NOMO-1 treated with dmso at 0.1 percent for 144 hours (cell line): ENCODE results near the gene SEC24A.
"Not testable (repeated sequence)": the region's sequence is repeated elsewhere in the genome, so short reads cannot be mapped to it uniquely, and the experiment has no call there.

ENCODE experiments used
- DNase-seq: peaks from one replicate; lab custom pipeline; 2025; ENCODE audit not compliant: unreplicated experiment; lab: John Stamatoyannopoulos, UW

The SEC24A gene

DNA sequence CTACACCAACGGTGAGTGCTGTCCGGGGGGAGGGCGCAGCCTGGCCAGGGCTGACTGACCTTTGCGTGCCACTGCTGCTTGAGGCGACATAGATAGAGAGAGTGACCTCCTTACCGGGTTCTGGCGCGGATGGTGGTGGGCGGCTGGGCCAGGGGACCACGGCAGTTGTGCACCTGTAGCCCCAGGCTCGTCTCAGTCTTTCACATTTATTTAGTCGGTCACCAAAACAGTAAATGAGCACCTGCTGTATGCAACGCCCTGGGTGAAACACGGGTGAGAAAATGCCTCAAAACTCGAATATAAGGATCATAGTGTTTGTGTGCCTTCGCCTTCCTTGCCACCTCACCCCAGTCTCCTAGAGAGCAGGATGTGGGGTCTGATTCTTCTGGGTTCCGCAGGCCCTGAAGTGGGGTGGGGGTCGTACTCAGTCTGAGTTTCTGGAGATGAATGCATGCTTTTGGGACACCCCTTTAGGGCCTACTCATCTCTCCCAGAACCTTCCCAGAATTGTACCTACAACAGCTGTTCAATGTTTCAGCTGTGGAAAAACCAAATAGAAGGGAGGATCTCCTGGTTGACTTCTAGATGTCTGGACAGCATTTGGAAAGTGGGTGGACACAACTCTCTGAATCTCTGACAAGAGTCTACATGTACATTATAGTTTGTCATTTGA, 714 bp downstream of the SEC24A start:
- DNase-seq = no peak

DNA sequence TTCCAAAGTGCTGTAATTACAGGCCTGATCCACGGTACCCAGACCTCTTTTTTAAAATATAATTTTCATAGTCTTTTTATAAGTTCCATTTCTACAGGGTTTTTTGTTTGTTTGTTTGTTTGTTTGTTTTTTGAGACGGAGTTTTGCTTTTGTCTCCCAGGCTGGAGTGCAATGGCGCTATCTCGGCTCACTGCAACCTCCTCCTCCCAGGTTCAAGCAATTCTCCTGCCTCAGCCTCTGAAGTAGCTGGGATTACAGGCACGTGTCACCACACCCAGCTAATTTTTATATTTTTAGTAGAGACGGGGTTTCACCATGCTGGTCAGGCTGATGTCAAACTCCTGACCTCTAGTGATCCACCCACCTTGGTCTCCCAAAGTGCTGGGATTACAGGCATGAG, 2.1 kb downstream of the SEC24A start:
- DNase-seq = not testable (repeated sequence)

DNA sequence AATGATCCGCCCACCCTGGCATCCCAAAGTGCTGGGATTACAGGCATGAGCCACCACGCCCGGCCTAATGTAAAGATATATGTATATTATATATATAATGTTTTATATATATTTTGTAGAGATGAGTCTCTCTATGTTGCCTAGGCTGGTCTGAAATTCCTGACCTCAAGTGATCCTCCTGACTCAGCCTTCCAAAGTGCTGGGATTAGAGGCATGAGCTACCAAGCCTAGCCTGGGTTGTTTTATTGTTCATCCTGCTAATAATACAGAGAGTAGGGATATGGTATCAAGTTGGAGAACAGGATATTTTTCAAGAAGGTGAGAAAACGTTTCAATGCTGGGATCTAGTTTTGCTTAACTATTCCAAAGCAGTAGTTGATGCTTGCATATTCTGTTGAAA, 2.9 kb downstream of the SEC24A start:
- DNase-seq = no peak

DNA sequence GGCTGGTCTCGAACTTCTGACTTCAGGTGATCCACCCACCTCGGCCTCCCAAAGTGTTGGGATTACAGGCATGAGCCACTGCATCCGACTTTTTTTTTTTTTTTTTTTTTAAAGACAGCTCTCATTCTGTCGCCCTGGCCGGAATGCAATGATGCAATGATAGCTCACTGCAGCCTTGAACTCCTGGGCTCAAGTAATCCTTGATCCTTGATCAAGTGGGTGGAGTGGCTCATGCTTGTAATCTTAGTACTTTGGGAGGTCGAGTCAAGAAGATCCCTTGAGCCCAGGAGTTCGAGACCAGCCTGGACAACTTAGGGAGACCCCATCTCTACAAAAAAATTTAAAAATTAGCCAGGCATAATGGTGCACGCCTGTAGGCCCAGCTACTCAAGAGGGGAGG, 8.1 kb downstream of the SEC24A start:
- no peak for DNase-seq

DNA sequence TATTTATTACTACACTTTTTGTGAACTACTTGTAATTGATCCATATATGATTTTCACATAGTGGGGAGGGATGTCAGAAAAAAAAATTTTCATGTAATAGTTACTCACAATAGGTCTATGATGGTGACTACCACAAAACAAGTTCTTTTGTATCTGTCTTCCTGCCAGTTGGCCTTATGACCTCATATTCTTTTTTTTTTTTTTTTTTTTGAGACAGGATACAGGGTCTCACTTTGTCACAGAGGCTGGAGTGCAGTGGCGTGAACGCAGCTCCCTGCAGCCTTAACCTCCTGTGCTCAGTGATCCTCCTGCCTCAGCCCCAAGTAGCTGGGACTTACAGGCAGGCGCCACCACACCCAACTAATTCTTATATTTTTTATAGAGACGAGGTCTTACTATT, 10.9 kb downstream of the SEC24A start:
- no peak for DNase-seq

DNA sequence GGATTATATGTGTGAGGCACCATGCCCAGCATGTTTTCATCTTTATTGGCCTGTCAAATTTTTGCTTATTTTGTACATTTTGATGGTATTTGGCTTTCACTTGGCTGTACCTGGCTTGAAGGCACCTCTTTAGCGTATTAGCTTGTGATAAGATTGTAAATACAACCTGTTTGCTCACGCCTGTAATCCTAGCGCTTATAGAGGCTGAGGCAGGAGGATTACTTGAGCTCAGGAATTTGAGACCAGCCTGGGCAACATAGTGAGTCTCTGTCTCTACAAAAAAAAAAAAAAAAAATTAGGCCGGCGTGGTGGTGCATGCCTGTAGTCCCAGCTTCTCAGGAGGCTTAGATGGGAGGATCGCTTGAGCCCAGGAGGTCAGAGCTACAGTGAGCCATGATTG, 11.3 kb downstream of the SEC24A start:
- DNase-seq = no peak

DNA sequence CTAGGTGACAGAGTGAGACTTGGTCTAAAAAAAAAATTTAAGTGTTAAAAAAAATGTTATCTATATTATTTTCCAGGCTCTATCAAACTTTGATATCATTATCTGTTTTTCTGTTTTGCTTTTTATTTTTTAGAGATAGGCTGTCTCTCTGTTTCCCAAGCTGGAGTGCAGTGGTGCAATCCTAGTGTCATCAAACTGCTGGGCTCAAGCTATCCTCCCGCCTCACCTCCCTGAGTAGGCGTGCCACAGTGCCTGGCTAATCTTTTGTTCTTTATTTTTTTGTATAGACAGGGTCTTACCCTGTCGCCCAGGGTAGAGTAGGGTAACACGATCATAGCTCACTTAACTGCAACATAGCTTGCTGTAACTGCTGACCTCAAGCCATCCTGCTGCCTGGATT, 14.4 kb downstream of the SEC24A start:
- no peak for DNase-seq

DNA sequence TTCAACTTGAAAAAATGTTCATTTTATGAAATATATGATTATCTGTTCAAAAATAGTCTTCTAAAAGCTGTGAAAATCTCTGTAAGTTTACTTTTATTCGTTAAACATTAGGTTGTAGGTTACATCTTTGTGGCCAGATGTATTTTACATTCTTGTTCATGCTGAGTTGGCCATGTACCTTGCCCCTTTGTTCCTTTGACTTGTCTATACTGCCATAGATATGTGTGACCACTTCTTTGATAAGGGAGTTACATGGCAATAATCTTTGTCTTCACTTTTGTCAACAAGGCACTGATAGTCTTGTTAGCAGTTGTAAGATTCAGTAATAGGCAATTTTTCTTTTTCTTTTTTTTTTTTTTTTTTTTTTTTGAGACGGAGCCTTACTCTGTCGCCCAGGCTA, 15.9 kb downstream of the SEC24A start:
- no peak for DNase-seq

DNA sequence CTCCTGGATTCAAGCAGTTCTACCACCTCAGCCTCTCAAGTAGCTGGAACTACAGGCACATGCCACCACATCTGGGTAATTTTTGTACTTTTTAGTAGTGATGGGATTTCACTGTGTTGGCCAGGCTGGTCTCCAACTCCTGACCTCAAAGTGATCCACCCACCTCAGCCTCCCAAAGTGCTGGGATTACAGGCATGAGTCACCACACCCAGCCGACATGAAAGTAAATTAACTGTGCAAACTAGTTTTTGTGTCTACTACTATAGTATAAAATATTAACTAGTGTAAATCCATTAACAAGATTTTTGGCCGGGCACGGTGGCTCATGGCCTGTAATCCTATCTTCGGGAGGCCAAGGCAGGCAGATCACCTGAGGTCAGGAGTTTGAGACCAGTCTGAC, 25.0 kb downstream of the SEC24A start:
- DNase-seq = not testable (repeated sequence)

DNA sequence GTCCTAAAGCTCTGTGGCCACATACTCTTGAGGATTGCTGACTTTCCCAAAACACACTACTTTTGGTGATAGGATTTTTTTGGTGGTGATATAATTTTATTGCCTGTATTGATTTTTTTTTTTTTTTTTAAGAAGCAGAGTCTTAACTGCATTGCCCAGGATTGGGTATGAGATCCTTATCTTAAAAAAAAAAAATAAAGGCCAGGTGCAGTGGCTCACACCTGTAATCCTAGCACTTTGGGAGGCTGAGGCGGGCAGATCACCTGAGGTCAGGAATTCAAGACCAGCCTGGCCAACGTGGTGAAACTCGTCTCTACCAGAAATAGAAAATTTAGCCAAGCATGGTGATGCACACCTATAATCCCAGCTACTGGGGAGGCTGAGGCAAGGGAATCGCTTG, 28.8 kb downstream of the SEC24A start:
- DNase-seq = not testable (repeated sequence)

DNA sequence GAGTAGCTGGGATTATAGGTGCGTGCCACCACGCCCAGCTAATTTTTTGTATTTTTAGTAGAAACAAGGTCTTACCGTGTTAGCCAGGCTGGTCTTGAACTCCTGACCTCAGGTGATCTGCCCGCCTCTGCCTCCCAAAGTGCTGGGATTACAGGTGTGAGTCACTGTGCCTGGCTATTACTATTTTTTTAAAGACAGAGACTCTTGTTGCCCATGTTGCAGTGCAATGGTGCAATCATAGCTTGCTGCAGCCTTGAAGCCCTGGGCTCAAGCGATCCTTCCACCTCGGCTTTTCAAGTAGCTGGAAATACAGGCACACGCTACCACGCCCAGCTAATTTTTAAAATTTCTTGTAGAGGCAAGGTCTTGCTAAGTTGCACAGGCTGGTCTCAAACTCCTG, 41.6 kb downstream of the SEC24A start:
- DNase-seq = not testable (repeated sequence)

DNA sequence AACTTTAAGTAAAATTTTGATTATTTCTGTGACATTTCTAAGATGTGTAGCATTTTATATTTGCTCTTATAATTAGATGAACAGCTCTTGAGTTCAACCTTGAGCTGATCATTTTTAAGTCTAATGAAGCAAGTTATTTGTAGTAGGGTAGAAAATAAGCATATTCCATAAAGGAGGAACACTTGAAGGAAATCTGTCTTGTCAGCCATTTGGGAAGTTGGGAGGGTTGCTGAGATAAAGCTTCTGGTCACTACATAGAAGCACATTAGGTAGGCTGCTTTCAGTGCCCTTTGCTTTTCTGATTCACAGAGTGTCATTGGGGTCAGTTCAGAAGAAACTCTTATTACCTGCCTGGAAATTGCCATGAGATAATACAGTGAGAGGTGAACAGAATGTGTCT, 44.1 kb downstream of the SEC24A start:
- DNase-seq = no peak

DNA sequence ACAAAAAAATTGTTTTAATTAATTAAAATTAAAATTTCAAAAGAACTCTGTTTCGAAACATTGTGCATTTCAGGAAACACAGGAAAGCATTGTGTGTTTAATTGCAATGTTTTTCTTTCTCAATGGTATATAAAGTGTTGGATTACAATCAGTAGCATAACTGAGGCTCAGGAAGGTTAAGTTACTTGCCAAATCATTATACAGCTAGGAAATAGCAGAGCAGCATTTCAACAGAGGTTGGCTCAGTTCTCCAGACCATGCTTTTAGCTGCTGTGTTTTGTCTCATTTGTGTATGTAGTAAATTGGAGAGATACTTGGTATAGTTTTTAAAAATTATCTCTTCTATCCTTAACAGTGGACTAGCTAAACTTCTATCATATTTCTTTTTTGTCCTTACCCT, 59.7 kb downstream of the SEC24A start:
- DNase-seq = no peak

DNA sequence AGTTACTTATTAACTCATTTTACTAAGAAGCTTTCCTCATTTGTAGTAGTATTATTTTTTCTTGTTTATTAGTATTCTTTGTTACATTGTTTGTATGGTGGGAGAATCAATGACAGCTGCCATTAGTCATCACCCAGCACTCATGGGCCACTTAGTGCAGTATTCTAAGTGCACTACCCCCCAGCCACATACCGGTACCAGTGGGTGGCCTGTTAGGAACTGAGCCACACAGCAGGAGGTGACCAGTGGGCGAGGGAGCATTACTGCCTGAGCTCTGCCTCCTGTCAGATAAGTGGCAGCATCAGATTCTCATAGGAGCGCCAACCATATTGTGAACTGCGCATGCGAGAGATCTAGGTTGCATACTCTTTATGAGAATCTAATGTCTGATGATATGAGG, 65.5 kb downstream of the SEC24A start:
- DNase-seq = no peak

DNA sequence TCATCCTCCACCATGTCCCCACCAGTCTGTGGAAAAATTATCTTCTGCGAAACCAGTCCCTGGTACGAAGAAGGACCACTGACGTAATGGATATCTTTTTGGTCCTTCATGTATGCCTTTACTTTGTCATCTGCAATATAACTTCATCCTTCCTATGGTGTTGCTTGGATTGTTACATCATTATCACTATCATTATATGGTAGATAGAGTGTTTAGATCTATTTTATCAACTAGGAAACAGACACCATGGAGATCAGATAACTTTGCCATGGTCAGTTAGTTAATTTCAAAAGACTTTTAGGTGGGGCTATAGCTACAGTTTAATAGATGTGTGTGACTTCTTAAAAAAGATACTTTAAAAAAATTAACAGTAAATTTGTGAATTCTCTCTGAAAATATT, 66.0 kb downstream of the SEC24A start:
- DNase-seq = no peak

DNA sequence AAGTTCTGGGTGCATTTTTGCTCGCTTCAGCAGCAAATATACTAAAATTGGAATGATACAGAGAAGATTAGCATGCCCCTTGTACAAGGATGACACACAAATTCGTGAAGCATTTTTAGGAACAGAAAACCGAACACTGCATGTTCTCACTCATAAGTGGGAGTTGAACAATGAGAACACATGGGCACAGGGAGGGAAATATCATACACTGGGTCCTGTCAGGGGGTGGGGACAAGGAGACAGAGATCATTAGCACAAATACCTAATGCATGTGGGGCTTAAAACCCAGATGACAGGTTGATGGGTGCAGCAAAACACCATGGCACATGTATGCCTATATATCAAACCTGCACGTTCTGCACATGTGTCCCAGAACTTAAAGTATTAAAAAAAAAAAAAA, 66.9 kb downstream of the SEC24A start:
- DNase-seq = not testable (repeated sequence)

DNA sequence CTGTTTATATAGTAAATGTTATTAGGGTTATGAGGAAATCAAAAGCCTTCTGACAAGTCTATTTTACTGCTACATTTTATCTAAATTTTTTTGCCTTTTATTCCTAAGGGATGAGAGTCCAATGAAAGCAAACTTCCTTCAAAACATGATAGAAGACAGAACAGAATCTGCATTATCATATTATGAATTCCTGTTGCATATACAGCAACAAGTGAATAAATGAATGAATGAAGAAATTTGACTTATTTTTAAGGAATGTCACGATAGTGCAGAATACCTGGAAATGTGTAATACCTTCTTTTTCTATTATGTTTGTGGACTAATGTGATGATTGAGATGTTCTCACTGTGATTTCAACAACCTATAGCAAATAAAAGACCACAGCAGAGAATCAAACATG, 76.3 kb downstream of the SEC24A start:
- DNase-seq = no peak

DNA sequence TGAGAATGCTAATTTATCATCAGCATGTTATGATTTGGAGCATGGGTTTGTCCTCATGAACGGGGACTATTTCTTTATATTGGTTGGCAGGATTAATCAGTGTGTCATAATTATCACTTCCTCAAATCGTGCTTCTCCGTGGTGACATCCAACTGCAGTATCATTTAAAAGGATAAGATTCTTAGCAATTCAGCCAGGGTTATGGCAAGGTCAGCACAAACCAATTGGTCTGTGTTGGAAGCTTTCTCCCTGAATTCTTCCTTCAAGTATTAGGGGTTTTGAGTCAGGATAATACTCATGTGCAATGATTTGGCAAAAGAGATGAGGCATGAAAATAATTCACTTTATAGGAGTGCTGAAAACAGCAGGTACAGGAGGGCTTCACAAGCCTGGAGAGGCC, 84.2 kb downstream of the SEC24A start:
- DNase-seq = no peak

DNA sequence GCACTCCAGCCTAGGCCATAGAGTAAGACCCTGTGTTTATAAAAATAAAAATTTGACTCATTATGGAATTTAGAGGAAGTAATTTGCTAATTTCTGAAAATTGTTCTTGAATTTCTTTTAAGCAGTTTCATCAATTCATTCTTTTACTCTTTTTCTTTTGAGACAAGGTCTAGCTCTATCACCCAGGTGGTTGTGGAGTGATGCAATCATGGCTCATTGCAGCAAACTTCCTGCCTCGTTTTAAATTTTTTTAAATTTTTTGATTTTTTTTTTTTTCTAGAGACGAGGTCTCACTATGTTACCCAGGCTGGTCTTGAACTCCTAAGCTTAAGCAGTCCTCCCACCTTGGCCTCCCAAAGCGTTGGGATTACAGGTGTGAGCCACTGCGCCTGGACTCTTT, 86.7 kb downstream of the SEC24A start:
- DNase-seq = no peak

DNA sequence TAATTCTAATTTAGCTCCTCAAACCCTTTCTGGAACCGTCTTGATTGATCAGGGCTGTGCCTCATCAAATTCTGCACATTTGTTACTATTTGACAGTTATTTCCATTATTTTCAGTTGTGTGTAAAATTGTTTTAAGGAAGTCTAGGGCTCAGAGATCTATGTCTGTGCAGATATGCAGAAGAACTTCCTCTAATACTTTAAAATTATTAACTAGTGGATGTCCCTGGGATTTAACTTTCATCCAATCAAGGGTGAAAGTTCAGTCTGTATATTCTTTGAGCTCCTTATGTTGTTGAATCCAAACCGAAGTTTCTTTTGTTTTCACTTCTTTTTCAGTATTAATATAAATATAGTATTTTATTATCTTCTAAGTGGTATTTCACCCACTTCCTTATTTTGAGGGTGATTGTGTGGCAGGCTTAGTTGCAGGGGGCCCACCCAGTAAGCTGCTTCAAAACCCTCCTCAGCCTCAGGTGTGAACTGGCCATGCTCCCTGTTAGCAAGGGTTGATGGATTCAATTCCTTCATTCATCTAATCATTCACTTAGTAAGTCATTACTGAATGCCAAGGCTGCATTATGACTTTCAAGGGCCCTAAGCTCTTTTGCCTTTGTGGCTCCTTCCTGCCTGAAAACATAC, 87.7 kb downstream of the SEC24A start:
- no peak for DNase-seq

DNA sequence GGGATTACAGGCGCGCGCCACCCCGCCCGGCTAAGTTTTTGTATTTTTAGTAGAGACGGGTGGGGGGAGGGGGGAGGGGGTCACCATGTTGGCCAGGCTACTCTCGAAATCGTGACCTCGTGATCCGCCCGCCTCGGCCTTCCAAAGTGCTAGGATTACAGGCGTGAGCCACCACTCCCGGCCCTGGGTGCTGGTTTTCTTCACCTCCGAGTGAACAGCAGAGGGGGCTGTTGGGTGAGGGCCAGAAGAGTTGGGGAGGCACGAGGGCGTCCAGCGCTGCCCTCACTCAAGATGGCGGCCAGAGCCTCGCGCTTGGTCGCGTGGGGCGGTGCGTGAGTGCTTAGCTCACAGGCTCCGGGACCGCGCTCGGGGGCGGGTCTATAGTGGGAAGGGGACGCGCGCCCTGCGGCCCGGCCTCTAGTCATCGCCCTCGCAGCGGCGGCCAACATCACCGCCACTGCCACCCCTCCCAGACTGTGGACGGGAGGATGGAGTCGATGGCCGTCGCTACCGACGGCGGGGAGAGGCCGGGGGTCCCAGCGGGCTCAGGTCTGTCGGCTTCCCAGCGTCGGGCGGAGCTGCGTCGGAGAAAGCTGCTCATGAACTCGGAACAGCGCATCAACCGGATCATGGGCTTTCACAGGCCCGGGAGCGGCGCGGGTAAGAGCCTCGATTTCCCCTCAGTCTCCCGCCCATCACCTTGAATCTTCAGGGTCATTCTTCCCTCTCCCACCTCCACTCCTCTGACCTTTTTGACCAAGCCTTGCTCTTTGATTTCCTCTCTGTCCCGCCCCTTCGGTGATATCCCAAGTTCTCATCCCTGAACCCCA, 89.8 kb downstream of the SEC24A start, which contains the start of gene CAMLG:
CAMLG (plus strand) TSS at position 416 of the 830 bp plus-strand sequence; CDS start at position 489, 73 bp downstream.
- peak; percentile 96 for DNase-seq
